ENCODE measurements around the gene ITLN1.
"Not testable (repeated sequence)": the region's sequence is repeated elsewhere in the genome, so short reads cannot be mapped to it uniquely, and the experiment has no call there.

ITLN1 gene

DNA sequence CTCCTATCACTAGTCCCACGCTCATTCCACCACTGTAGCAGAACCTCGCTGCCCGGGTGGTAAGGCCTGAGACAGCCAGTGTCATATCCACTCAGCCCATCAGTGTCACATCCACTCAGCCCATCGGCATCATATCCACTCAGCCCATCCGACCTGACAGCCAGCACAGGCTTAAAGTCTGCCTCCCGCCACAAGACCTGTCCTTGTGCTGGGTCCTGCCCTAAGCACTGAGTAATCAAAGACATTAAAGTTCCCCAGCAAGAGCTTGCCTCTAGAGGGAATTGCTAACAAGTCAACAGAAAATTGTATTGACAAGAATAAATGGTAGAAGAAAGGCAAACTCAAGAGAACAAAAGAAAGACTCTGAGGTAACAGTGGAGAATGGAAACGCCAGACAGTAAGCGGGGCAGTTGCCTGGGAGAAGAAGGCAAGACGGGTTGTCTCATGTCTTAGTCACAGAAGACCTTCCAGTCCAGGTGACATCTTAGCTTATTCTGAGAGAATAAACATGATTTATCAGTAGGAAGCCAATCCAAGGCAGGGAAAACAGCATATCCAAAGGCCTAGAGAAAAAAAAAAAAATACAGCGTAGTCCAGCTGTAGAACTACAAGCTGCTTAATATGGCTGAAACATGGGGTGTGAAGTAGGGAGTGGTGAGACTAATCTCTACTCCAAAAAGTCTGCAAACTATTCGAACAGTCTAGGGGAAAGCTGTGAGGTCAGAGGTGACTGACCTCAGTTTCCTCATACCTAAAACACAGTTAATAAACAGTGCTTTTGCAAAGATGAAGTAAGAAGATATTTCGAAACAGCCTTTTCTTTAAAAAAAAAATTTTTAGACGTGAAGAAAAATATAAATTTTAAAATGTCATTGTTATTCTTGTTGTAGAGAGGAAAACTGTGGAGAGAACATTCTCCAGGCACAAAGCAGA lies 1.1 kb downstream of the ITLN1 start:
- in situ Hi-C loops (cut with MboI; ENCODE audit: low sequenced_read_pairs): no loop called here

DNA sequence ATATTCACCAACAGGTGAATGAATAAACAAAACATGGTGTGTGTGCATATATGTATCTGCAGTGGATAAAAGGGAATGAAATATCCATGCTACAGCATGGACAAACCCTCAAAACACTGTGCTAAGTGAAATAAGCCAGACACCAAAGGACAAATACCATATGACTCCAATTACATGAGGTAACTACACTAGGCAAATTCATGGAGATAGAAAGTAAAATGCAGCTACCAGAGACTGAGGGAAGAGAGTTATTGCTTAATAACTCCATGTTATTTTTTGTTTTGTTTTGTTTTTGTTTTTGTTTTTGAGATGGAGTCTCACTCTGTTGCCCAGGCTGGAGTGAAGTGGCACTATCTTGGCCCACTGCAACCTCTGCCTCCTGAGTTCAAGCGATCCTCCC lies 2.4 kb downstream of the ITLN1 start:
- in situ Hi-C loops (cut with MboI; ENCODE audit: low sequenced_read_pairs): no loop called here

DNA sequence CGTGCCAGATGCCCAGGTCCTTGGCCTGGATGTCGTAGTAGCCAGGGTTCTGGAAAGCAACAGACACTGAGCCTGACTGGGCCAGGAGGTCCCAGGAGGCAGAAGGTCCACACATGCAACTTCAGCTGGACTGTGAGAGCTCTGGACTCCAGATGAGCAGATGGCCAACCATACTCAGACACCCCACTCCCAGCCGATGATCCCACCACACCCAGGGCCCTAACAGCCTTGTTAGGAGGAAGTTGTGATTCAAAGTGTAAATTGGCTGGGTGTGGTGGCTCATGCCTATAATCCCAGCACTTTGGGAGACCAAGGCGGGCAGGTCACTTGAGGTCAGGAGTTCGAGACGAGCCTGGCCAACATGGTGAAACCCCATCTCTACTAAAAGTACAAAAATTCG lies 3.7 kb downstream of the ITLN1 start:
- in situ Hi-C loops (cut with MboI; ENCODE audit: low sequenced_read_pairs): not testable (repeated sequence)

DNA sequence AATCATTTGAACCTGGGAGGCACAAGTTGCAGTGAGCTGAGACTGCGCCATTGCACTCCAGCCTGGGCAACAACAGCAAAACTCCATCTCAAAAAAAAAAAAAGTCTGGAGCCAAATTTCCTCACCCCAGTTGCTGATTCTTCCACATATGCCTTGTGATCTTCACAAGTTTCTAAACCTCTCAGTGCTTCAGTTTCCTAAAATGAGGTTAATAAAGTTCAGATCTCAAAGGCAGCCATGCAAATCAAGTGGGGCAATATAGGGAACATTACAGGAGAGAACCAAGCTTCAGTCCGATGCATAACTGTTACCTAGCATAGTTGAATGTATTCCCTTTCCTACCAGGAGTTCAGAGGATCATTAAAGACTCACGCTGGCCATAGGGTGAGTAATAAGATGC lies 4.8 kb downstream of the ITLN1 start:
- in situ Hi-C loops (cut with MboI; ENCODE audit: low sequenced_read_pairs): no loop called here

DNA sequence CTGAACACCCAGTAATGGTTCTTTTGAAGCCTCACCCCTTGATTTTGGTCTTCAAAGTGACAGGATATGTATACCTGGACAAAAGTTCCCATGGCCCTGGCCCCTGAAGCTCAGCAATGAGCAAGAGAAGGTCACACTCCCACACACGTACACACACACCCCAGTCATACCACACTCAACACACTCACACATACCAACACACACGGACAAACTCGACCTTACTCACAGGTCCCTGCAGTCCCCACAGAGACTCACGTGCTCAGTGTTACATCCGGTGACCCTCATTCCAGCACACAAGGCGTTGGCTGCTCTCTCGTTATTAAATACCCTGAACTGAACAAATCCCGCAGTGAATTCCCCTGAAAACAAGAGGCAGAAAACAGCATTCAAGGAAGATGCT lies 5.9 kb downstream of the ITLN1 start:
- in situ Hi-C loops (cut with MboI; ENCODE audit: low sequenced_read_pairs): no loop called here

DNA sequence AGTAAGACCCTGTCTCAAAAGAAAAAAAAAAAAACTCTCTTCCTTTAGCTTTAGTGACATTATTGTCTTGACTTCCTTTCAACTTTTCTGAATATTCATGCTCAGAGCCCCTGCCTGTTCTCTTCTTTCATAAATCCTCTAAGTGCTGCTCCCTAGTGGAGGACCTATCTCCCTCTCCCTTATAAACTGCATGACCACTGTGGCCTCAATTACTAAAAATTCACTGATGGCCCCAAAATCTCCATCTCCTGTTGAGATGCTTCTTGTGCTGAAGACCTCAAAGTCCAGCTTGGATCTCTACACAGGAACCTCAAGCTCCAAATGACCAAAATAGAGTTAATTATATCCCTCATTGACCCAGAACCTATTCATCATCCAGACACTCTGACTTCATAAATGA lies 7.8 kb downstream of the ITLN1 start:
- in situ Hi-C loops (cut with MboI; ENCODE audit: low sequenced_read_pairs): no loop called here

DNA sequence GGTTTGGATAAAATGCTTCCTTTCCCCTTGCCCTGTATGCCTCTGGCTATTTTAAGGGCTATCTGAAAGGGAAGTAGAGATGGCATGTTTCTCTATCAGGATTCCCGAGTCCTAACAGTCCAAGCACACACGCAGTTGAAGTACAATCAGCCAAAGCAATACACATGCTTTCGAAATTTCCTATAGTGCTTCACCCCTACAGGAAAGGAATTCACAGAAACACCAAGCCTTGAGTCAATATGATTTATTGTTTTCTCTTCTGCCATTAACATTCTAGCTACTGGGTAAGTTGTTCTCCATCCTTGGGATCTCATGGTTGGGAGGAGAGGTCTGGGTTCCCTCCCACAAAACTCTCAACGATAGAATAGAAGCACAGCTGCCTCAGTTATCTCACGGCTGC lies 8.7 kb downstream of the ITLN1 start:
- in situ Hi-C loops (cut with MboI; ENCODE audit: low sequenced_read_pairs): no loop called here

DNA sequence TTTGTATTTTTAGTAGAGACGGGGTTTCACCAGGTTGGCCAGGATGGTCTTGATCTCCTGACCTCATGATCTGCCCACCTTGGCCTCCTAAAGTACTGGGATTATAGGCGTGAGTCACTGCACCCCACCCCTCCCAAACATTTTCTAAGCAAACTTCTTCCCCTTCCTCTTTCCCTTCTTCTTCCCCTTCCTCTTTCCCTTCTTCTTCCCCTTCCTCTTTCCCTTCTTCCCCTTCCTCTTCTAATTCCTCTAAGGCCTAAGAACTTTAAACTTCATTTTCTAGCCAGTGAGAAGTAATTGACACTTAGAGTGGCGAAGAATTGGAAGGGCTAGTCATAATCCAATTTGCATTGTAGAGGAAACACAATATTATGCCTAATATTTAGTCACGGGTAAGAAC lies 9.4 kb downstream of the ITLN1 start:
- in situ Hi-C loops (cut with MboI; ENCODE audit: low sequenced_read_pairs): not testable (repeated sequence)

DNA sequence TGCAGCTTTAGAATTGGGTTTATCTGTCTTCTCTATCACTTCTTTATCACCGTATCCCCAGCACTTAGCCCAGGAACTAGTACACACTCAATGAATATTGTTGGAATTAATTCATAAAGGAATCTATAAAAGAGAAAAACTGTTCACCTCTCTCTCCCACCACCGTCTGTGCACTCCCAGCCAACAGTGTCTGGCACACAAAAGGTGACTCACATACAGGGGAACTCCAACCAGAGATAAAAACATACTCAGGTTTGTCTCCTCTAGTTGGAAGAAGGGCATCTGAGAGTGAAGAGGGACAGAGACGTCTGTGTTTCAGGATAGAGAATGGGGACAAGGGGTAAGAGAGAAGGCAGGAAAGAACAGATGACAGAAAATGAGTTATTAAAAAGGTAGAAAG lies 10.0 kb downstream of the ITLN1 start:
- in situ Hi-C loops (cut with MboI; ENCODE audit: low sequenced_read_pairs): no loop called here

DNA sequence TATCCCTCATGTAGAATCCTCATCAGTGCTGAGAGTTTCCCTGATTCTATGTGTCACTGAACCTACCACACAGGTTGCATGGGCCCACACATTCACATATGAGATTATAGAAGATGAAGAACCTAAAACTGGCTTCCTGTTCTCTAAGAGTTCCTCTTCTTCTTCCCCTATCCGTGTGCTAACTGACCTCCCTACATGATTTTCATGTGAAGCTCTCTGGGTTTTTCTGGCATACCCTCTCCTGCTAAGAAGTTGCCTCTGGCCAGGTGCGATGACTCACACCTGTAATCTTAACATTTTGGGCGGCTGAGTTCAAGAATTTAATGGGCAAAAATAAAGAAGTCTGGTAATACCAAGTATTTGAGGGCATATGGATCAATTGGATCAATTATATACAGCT lies 16.8 kb downstream of the ITLN1 start:
- in situ Hi-C loops (cut with MboI; ENCODE audit: low sequenced_read_pairs): no loop called here

DNA sequence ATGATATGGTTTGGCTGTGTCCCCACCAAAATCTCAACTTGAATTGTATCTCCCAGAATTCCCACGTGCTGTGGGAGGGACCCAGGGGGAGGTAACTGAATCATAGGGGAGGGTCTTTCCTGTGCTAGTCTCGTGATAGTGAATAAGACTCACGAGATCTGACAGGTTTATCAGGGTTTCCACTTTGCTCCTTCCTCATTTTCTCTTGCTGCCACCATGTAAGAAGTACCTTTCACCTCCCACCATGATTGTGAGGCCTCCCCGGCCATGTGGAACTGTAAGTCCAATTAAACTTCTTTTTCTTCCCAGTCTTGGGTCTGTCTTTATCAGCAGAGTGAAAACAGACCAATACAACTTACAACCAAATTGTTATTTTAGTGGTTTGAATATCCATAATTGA lies 17.3 kb downstream of the ITLN1 start:
- in situ Hi-C loops (cut with MboI; ENCODE audit: low sequenced_read_pairs): not testable (repeated sequence)

DNA sequence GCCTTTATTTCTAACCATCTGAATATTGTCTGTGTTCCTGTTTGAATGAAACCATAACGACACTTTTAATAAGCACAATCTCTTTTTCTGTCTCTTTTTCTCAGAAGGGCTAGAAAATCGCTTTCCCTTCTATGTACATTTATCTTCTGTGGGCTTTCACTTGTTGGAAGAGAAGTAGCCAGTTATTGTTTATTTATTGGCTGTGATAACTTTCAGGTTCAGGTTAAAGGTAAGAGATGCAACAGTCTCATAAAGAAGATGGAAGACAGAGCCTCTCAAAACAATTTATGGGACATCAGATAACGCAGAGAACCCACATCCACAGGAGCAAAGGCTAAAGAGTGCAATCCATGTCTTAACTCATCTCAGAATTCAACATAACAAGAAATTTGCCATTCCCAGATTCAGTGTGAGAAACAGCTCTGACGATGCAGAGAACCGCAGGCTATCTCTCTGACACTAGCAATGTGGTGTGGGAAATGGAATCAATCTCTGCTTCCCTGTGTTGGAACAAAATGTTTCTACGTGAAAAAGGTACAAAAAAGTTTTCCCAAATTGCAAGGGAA lies 18.2 kb downstream of the ITLN1 start:
- in situ Hi-C loops (cut with MboI; ENCODE audit: low sequenced_read_pairs): no loop called here

DNA sequence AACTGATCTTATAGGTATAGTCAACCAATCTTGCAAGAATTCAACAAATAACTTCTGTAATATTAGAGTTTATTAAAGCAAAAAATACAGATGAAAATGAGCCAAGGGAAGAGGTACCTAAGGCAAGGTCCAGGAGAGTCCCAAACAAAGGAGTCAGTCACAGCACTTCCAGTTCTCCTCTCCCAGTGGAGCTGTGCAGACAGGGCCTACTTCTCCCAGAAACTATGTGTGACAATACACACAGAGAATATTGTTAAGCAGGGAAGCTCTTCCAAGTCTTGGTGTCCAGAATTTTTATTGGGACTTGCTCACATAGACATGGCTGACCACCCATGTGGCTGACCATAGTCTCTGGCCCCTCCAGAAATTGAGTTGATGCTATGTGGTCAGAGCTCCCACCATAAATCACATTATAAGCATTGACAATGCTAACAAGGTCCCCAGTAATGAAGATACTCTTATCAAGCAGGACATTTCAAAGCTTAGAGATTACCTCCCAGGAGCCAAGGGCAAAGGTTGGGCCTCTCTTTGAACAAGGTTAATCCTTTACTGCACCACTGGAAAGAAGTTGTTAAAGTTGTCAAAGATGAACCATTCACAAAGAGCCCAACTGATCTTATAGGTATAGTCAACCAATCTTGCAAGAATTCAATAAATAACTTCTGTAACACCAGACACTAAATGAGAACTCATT lies 18.8 kb downstream of the ITLN1 start:
- in situ Hi-C loops (cut with MboI; ENCODE audit: low sequenced_read_pairs): no loop called here

DNA sequence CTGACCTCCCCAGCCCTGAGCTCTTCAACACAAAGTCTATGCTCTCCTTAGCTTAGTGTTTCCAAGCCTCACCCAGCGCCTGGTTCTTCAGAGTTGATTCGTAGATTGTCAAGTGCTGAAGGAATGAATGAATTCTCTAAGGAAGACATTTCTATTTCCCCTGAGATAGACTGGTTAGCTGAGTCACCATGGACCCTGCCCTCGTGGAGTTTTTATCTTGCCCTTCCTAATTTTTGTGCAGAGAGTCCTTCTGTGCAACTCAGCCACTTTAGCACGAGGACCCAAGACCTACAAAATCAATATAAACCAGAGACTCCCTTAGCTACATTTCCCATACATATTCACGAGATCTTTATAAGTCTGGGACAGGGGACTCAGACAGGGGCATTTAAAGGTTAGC lies 19.6 kb downstream of the ITLN1 start:
- in situ Hi-C loops (cut with MboI; ENCODE audit: low sequenced_read_pairs): no loop called here

DNA sequence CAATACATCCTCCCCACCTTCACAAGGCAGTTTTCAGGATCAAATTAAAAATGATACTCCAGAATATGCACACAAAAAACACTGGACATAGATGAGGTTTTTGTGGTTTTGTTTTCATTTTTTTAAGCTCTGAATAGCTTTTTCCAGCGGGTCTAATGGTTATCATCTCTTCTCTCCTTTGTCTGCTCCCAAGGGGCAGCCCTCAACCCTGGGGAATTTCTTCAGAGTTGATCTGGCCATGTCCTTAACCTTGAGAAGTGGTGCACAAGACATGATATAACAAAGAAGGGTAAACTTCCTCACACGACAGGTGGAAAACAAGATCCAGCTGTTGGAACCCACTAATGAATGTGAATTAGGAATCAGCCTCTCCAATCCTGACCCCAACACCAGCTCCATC lies 20.8 kb downstream of the ITLN1 start:
- in situ Hi-C loops (cut with MboI; ENCODE audit: low sequenced_read_pairs): no loop called here

DNA sequence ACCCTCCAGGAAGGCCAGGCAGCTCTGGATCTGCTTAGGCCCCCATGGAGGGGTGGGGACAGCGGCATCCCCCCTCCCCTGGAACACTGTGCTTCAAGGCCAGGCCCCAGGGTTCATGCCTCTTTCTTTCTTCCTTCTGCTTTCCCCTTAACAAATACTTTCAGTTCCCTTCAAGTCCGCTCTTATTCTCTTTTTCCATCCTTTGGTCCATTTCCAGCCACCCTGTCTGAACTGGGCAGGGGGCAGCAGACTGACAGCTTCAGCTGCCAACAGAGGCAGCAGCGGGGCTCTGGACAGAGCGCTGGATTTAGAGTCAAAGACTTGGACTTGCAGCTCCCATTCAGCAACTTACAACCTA lies 21.2 kb downstream of the ITLN1 start:
- in situ Hi-C loops (cut with MboI; ENCODE audit: low sequenced_read_pairs): no loop called here

DNA sequence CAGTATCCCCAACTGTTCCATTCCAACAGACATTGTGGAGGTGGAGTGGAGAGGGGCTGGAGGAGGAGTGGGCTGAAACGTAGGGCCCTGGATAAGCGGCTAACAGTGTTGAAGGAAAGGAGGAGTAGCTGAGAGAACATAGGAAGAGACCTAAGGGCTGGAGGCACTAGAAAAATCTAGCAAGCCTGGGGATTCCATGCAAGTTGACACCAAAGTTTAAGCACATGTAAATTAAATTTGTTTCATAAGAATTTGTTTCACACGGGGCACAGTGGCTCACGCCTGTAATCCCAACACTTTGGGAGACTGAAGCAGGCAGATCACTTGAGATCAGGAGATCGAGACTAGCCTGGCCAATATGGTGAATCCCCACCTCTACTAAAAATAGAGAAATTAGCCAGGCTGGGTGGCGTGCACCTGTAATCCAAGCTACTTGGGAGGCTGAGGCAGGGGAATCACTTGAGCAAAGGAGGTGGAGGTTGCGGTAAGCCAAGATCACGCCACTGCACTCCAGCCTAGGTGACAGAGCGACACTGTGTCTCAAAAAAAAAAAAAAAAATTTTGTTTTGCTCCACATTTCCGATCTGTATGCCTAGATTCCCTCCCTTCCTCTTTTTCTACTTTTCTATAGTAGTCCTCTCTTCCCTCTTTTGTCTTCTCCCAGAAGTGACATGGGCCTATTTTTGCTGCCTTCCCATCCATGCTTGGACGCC lies 21.8 kb downstream of the ITLN1 start:
- in situ Hi-C loops (cut with MboI; ENCODE audit: low sequenced_read_pairs): no loop called here

DNA sequence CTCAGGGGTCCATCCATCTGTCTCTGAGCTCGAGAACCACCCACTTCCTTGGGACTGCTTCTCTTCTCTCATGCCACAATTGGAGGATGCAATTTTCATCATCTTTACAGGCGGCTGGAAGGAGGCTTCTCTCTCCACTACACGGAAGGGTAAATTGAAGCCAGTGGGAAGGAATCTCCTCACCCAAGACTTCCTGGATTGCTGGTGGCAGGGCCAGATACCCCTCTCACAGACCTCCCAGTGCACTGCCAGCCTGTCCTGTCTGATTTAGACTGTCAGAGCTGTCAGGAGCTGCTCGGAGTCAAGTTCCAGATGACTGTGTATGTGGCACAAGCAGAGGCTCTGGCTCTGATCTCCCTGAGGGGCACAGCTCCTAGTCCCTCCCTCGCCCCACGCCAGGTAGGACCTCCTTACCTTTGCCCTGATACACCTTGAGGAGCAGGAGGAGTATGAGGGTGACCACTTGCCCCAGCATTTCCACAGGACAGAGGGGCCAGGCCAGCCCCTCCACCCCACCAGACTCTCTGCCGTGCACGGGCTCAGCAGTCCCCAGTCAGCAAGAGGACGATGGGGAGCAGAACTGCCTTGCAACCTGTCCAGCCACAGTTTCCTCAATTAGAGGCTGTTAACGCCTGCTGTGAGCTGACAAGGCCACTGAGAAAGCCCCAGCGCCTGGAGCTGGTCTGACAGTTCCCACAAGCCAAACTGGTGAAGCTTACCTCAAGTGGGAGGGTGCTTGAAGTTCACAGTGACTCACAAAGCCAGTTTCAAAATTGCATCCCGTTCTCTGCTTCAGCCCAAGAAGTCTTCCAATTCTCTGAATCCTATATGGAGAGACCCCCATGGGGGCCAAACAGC lies 22.5 kb downstream of the ITLN1 start, which contains the start of gene CD244:
Gene CD244 (minus strand): TSS at position 685 of the 858 bp plus-strand sequence. CDS start 210 bp downstream, at position 475.
- in situ Hi-C loops (cut with MboI; ENCODE audit: low sequenced_read_pairs): no loop called here

DNA sequence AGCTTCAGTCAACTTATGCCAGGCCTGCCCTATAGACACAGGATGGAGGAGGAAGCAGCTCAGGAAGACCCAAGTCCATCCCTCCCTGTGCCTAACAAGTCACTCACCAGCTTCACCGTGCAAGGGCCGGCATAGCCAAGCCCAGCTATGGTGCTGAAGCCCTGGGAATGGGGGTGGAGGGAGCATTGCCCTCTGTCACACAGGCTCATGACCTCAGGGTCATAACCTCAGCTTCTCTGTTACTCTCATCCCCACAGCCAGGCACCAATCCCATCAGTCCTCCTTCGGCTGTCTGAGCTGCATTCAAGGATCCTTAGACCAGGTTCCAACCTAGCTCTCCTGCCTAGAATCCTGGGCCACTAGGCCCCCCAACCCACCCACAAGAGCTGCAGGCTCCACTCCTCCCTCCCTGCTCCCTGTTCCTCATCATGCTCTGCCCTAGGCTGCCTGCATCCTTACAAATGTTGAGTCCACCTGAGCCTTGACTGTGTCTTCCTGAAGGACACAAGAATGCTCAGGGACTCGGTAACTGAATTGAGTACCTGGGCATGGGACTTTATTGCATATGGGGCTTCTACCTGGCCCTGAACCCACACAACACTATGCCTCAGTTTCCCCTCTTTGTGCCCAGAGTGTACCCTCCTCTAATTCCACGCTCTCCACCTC lies 24.0 kb downstream of the ITLN1 start:
- in situ Hi-C loops (cut with MboI; ENCODE audit: low sequenced_read_pairs): no loop called here

DNA sequence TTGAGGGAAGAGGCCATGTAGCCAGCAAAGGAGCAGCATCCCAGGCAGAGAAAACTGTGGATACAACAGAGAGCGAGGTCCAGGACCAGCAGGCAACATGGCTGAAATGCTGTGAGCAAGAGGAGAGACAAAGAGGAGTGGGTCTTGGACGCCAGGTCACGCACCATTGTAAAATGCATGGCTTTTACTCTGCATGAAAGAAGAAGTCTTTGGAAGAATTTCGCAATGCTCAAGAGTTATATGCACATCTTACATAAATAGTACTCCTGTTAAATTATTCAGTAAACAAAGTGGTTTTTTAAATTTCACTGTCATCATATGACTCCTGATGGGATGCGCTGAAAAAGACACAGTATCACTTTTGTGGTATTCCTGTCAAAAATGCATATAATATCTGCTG lies 25.8 kb downstream of the ITLN1 start:
- in situ Hi-C loops (cut with MboI; ENCODE audit: low sequenced_read_pairs): no loop called here
